ENCODE data around the gene DET1.

The DET1 gene

GRCh38 chr15:88467935-88468528, 78.4 kb downstream of the DET1 start:
- peak overlapping the region; percentile 98 for H3K4me3 ChIP-seq (ENCODE audit: low read depth, low read length)

GRCh38 chr15:88467073-88467934, 79.2 kb downstream of the DET1 start, which contains the start of the genes MRPL46 and MRPS11:
TSS of gene MRPL46 (minus strand) at chr15:88467388. CDS start at chr15:88467377, 11 bp downstream.
TSS of gene MRPS11 (plus strand) at chr15:88467708. CDS start at chr15:88467718, 10 bp downstream.
- peak within 1 kb of the TSS; percentile 98 for H3K4me3 ChIP-seq (ENCODE audit: low read depth, low read length)

GRCh38 chr15:88465633-88466224, 80.8 kb downstream of the DET1 start:
- H3K4me3 ChIP-seq (ENCODE audit: low read depth, low read length): no peak overlapping the region

GRCh38 chr15:88463870-88464532, 82.5 kb downstream of the DET1 start:
- H3K4me3 ChIP-seq (ENCODE audit: low read depth, low read length): no peak overlapping the region

Data from iPS-11a (cell line).